ENCODE measurements around the gene DEDD2. TPM values are rescaled to one million over a fixed set of nuclear protein-coding genes. Genes with fewer than 3 reads are reported as not detected.

DEDD2 gene
- total and polyA plus RNA-seq, 11 donors = 11.1 to 24.1 (median 17.2) TPM

DNA sequence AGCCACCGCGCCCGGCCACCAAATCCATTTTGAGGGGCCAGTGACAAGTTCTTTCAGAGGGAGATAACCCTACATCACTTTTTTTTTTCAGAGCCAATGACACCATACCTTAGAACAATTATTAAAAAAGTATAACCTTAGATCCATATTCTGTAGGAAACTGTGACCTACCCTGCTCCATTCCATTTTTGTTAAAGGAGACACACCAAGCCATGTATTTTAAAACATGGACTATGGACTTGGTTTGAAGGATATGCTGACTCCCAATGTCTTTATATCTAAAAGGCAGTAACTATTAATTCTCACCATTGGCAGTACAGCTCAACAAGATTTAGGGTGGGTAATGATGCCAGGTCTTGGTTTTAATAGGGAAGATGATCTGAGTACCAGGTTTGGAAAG lies 23.8 kb upstream of the DEDD2 start:
- no peak for ATAC-seq
- Histone ChIP-seq H3K4me1 (peaks cover 10 to 53% (median 42%) of the 10 kb centered on the region in 12 donors), H3K27ac (peak overlapping the region in 4 of 12 donors; percentile 58 to 93 (median 88)), H3K27me3 (no peaks in the 10 kb centered on the region), H3K9me3 (no peaks in the 10 kb centered on the region), H3K36me3 (peaks cover 0 to 35% (median 19%) of the 10 kb centered on the region in 9 donors), H3K4me3 (peak overlapping the region; percentile 69 to 94 (median 84))
- no peak for DNase-seq
- intact Hi-C loops (cut with DNase I) = loop anchor here in 4 of 10 donors (5.0 to 10.0 kb wide), 3 partner anchors 41 to 184 kb away; partner anchors contain the start of gene LIPE (in 2 of the 4)
- TF ChIP-seq POLR2A (IDR thresholded peaks at IDR 0.05) (no peak), CTCF (IDR thresholded peaks at IDR 0.05) (no peak)
- 94 to 98% (median 96%) methylated on average over 3 of the region's 3 CpGs for WGBS, 4 donors

- Histone ChIP-seq H3K4me1 (peaks cover 9 to 38% (median 28%) of the 10 kb centered on the region in 12 donors), H3K27ac (no peak overlapping the region), H3K36me3 (peaks cover 0 to 50% (median 35%) of the 10 kb centered on the region in 9 donors), H3K4me3 (no peak overlapping the region), H3K27me3 (no peaks in the 10 kb centered on the region), H3K9me3 (no peaks in the 10 kb centered on the region)
- 80 to 92% (median 89%) methylated on average over 8 to 10 of the region's 10 CpGs for WGBS, 4 donors
- TF ChIP-seq POLR2A (IDR thresholded peaks at IDR 0.05) (no peak), CTCF (IDR thresholded peaks at IDR 0.05) (no peak)
- no peak for ATAC-seq
- intact Hi-C loops (cut with DNase I) = loop anchor here in 6 of 10 donors (2.0 to 10.0 kb wide), 5 partner anchors 17 to 365 kb away; partner anchors contain the start of genes LIPE (in 2 of the 6) and CD79A (in 1 of the 6)
- no peak for DNase-seq
Observed at GRCh38 chr19:42239544-42240220, 22.2 kb upstream of the DEDD2 start.

- DNase-seq (no peak), ATAC-seq (no peak)
Observed at GRCh38 chr19:42235181-42235580, 17.7 kb upstream of the DEDD2 start.

More at GRCh38 chr19:42235181-42235580, 17.7 kb upstream of the DEDD2 start:
- Histone ChIP-seq H3K27ac (no peak overlapping the region), H3K4me3 (no peak overlapping the region), H3K36me3 (peaks cover 0 to 93% (median 78%) of the 10 kb centered on the region in 9 donors), H3K27me3 (no peaks in the 10 kb centered on the region), H3K9me3 (no peaks in the 10 kb centered on the region), H3K4me1 (peaks cover 0 to 19% (median 2%) of the 10 kb centered on the region in 12 donors)
- TF ChIP-seq POLR2A (IDR thresholded peaks at IDR 0.05) = no peak
- no peak for TF ChIP-seq CTCF (IDR thresholded peaks at IDR 0.05)
- intact Hi-C loops (cut with DNase I) = loop anchor here in 1 of 10 donors (10.0 kb wide), 1 partner anchor 360 kb away; the partner anchor contains the start of gene CD79A
- 77 to 94% (median 84%) methylated on average over 5 of the region's 5 CpGs for WGBS, 4 donors
